HFF-Myc (cell line): ENCODE data around the gene MYCBPAP.
A peak's percentile ranks its signal among the peaks of the same experiment; 100 is the strongest.

ENCODE experiments used
- DNase-seq: peaks from one replicate; pipeline ENCODE4 v3.0.0-alpha.2; 2011; ENCODE audit warnings: low read depth; ENCODE audit errors: extremely low read depth
- H3K4me3 ChIP-seq: replicated peaks from 2 replicates; pipeline ENCODE4 v1.5.1; 2011; ENCODE audit warnings: low read depth, mild to moderate bottlenecking, control low read depth, low read length
- CTCF ChIP-seq: IDR thresholded peaks from 2 replicates; pipeline ENCODE4 v1.5.1; 2012; ENCODE audit warnings: mild to moderate bottlenecking, low read depth, low read length, control low read depth; ENCODE audit errors: missing control alignments

Gene MYCBPAP

GRCh38 chr17:50549256-50549941, 41.2 kb downstream of the MYCBPAP start:
- DNase-seq = no peak
- H3K4me3 ChIP-seq = no peak overlapping the region
- no peak for TF ChIP-seq CTCF

- H3K4me3 ChIP-seq = no peak overlapping the region
- DNase-seq = no peak
- TF ChIP-seq CTCF = no peak
These were observed 41.7 kb downstream of the MYCBPAP start for GRCh38 chr17:50549969-50550368.

- H3K4me3 ChIP-seq = no peak overlapping the region
- peak; percentile 56 for DNase-seq
- peak; percentile 84 for TF ChIP-seq CTCF
These were observed 42.6 kb downstream of the MYCBPAP start for GRCh38 chr17:50550661-50551432.

- H3K4me3 ChIP-seq = no peak overlapping the region
- TF ChIP-seq CTCF = no peak
- no peak for DNase-seq
These were observed 43.2 kb downstream of the MYCBPAP start for GRCh38 chr17:50551433-50551815.

- no peak for TF ChIP-seq CTCF
- no peak overlapping the region for H3K4me3 ChIP-seq
- DNase-seq = no peak
These were observed 43.6 kb downstream of the MYCBPAP start for GRCh38 chr17:50551884-50552283.

GRCh38 chr17:50554201-50554600, 46.0 kb downstream of the MYCBPAP start:
- no peak for DNase-seq
- no peak for TF ChIP-seq CTCF
- no peak overlapping the region for H3K4me3 ChIP-seq
